Activated CD4-positive, alpha-beta T cell treated with anti-CD3 and anti-CD28 coated beads for 36 hours (primary cell): ENCODE results near the gene WDR91. TPM values are rescaled to one million over a fixed set of nuclear protein-coding genes. Genes with fewer than 3 reads are reported as not detected.

ENCODE experiments used
- ATAC-seq: fragments of 200-7000 bp; cut with Tn5 transposase; one replicate; pipeline ENCODE4 v1.10.0; 2021; ENCODE audit warnings: mild to moderate bottlenecking, moderate library complexity
- CTCF ChIA-PET: fragments of 350-600 bp; sonication (Branson Sonifier 250); formaldehyde crosslinking; loops from one replicate; lab custom pipeline; 2021; ENCODE audit warnings: antibody characterized with exemption; lab: Charles Lee
- POLR2A ChIA-PET: fragments of 350-600 bp; sonication (Branson Sonifier 250); formaldehyde crosslinking; loops from one replicate; lab custom pipeline; 2021; ENCODE audit warnings: antibody characterized with exemption, inconsistent platforms; lab: Charles Lee
- DNase-seq: peaks from one replicate; pipeline ENCODE4 v3.0.0-alpha.2; 2020
- H3K27ac Mint-ChIP-seq: one replicate; pipeline ENCODE4 v1.8.0; 2021; ENCODE audit warnings: mixed read lengths
- H3K27me3 Mint-ChIP-seq: one replicate; pipeline ENCODE4 v1.8.0; 2021; ENCODE audit warnings: mixed read lengths
- H3K36me3 Mint-ChIP-seq: one replicate; pipeline ENCODE4 v1.8.0; 2021; ENCODE audit warnings: low read depth, mixed read lengths
- H3K4me1 Mint-ChIP-seq: one replicate; pipeline ENCODE4 v1.8.0; 2021; ENCODE audit warnings: mixed read lengths
- H3K4me3 Mint-ChIP-seq: one replicate; pipeline ENCODE4 v1.8.0; 2021; ENCODE audit warnings: mild to moderate bottlenecking, moderate library complexity, mixed read lengths
- H3K9me3 Mint-ChIP-seq: one replicate; pipeline ENCODE4 v1.8.0; 2021; ENCODE audit warnings: low read depth, mixed read lengths
- intact Hi-C, 2 experiments: fragments of 100-400 bp; cut with DNase I in 1 of 2; cut with micrococcal nuclease in 1 of 2; formaldehyde crosslinking; loops; one replicate each; pipeline versions ENCODE4 v1.14.2 to v1.15.1; 2022 to 2024; cut with DNase I, micrococcal nuclease
- total RNA-seq, 2 experiments: library from RNA; stranded (reverse); gene quantifications; one replicate each; pipeline ENCODE4 v1.2.3, GENCODE V29; 2021

WDR91 gene
- 10 to 100 TPM; 11.8 to 12.0 TPM for total RNA-seq

GRCh38 chr7:135211179-135211945 is at the start of gene WDR91:
TSS of gene WDR91 (minus strand) at chr7:135211526. CDS start at chr7:135211502, 24 bp downstream.
- Mint-ChIP-seq H3K4me3 (peak within 1 kb of the TSS; percentile 89), H3K36me3 (peaks cover 5% of the 10 kb centered on the region), H3K27ac (peak within 1 kb of the TSS; percentile 96), H3K9me3 (no peaks in the 10 kb centered on the region), H3K27me3 (no peaks in the 10 kb centered on the region), H3K4me1 (peaks cover 39% of the 10 kb centered on the region)
- peak; percentile 98 for DNase-seq
- CTCF ChIA-PET = interaction anchor here (0.7 to 1.7 kb wide), 6 partner anchors 11 to 697 kb away, joined by 3 to 6 read pairs (median 3); no protein-coding TSS in a partner anchor
- ATAC-seq = peak; percentile 94
- POLR2A ChIA-PET = interaction anchor here (1.4 kb wide), 1 partner anchor 13 kb away, joined by 4 read pairs; no protein-coding TSS in a partner anchor
- intact Hi-C loops = loop anchor here (1.0 to 5.0 kb wide), 13 partner anchors 41 to 894 kb away; partner anchors contain the start of genes AGBL3 (in 2 of the 2), CNOT4 (in 2 of the 2), CYREN (in 2 of the 2) and AKR1B1 (in 1 of the 2)

- ATAC-seq (no peak), DNase-seq (no peak)
- Mint-ChIP-seq H3K9me3 (peaks cover 6% of the 10 kb centered on the region), H3K4me3 (no peak overlapping the region), H3K27ac (no peak overlapping the region), H3K27me3 (peaks cover 3% of the 10 kb centered on the region), H3K36me3 (no peaks in the 10 kb centered on the region), H3K4me1 (no peaks in the 10 kb centered on the region)
- ChIA-PET CTCF (interaction anchor here (0.6 to 0.8 kb wide), 3 partner anchors 20 to 75 kb away, joined by 3 read pairs; no protein-coding TSS in a partner anchor), POLR2A (no interaction called here)
- intact Hi-C loops = no loop called here
These were observed 49.1 kb upstream of the WDR91 start for GRCh38 chr7:135260470-135260869.

DNA sequence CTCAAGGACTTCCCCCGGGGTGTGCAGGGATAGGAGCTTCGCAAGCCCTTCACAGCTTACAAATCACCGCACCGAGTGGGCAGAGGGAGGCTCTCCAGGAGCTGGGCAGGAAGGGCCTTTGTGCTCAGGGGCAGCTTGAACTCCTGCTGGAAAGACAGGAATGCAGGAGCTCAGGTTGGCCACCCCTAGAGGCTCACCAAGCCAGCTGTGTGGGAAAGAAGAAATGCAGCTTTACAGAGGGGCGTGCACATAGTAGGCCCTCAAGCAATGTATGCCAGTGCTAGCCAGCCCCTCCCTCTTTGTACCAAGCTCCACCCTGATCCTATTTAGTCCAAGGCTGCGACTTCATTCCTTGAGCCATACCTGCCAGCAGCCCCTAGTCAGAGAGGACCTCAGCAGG is 48.4 kb upstream of the WDR91 start:
- H3K36me3 Mint-ChIP-seq = no peaks in the 10 kb centered on the region
- POLR2A ChIA-PET = no interaction called here

DNA sequence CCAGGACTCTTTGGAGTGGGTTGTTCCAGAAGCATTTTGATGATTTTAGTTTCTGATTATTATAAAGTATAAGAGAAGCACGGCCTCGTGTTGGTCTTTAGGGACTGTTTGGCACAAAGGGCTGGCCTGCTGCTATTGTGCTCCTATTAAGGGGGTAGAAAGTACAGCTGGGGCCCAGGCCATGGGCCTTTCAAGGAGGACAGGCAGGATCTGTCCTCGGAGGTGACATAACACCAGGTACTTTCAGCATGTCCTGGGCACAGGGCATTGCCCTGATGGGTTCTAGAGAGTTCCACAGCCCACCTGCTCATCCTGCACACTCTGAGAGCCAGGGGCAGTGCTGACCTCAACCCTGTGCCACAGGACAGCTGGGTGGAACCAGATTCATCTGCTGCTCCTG is 47.3 kb upstream of the WDR91 start:
- ATAC-seq (no peak), DNase-seq (no peak)
- Mint-ChIP-seq H3K27ac (no peak overlapping the region), H3K9me3 (peaks cover 3% of the 10 kb centered on the region), H3K4me1 (no peaks in the 10 kb centered on the region), H3K27me3 (peaks cover 3% of the 10 kb centered on the region), H3K4me3 (no peak overlapping the region), H3K36me3 (no peaks in the 10 kb centered on the region)
- CTCF ChIA-PET = interaction anchor here (1.0 kb wide), 1 partner anchor 17 kb away, joined by 3 read pairs; no protein-coding TSS in a partner anchor
- intact Hi-C loops = no loop called here
- POLR2A ChIA-PET = no interaction called here

More for the DNA sequence above, 48.4 kb upstream of the WDR91 start:
- intact Hi-C loops = no loop called here
- peaks cover 3% of the 10 kb centered on the region for H3K27me3 Mint-ChIP-seq
- no peaks in the 10 kb centered on the region for H3K4me1 Mint-ChIP-seq
- CTCF ChIA-PET = no interaction called here
- H3K9me3 Mint-ChIP-seq = peaks cover 3% of the 10 kb centered on the region
- ATAC-seq (no peak), DNase-seq (no peak)
- no peak overlapping the region for H3K4me3 Mint-ChIP-seq
- no peak overlapping the region for H3K27ac Mint-ChIP-seq

GRCh38 chr7:135257790-135258189 is 46.5 kb upstream of the WDR91 start:
- DNase-seq = no peak
- Mint-ChIP-seq H3K36me3 (no peaks in the 10 kb centered on the region), H3K9me3 (peaks cover 2% of the 10 kb centered on the region), H3K27me3 (peaks cover 2% of the 10 kb centered on the region), H3K27ac (no peak overlapping the region), H3K4me3 (no peak overlapping the region), H3K4me1 (no peaks in the 10 kb centered on the region)
- ATAC-seq = no peak
- CTCF ChIA-PET = interaction anchor here (1.1 kb wide), 1 partner anchor 126 kb away, joined by 3 read pairs; no protein-coding TSS in a partner anchor
- POLR2A ChIA-PET = no interaction called here
- intact Hi-C loops = no loop called here

DNA sequence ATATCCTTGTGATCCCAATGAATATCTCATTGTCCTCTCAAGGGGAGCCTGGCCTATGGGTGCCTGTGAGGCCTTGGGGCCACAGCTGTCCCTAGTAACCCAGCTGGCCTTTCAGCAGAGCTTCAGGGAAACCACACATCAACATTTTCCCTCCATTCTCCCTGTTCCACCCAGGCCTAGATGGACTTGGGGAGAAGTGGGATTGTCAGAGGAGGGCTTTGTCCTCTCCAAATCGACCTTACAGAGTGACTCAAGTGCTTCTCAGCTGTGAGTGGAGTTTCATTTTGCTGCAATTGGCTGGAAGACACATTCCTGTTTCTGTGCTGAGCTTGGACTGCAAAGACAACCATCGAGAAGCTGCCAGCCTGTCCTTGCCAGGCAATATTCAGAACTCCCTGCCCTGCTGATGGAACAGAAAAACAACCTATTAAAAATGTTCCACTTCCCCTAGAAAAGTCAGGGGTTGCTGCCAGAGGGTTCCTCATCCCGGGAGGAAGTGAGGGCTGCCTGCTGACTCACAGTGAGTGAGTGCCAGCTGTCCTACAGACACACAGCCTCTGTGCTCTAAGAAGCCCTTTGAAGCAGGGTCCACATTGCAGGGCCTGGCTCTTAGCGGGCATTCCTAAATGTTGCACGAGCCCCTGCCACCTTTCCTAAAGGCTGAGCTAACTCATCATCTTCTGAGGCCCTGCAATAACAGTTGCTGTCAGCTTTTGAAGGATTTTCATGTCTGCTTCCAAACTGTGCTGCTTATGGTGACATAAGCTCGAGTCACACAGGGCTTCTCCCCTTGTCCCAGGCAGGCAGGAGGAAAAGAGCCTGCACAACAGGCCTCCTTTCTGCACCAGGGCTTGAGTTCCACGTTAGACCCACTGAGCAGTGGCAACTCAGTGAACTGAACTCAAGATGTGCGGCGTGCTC is 42.8 kb upstream of the WDR91 start:
- intact Hi-C loops = no loop called here

GRCh38 chr7:135251496-135252391 is 40.4 kb upstream of the WDR91 start:
- H3K9me3 Mint-ChIP-seq = no peaks in the 10 kb centered on the region
- DNase-seq (peak; percentile 46), ATAC-seq (peak; percentile 83)
- intact Hi-C loops = no loop called here
- peaks cover 15% of the 10 kb centered on the region for H3K4me1 Mint-ChIP-seq
- no peaks in the 10 kb centered on the region for H3K27me3 Mint-ChIP-seq
- H3K4me3 Mint-ChIP-seq = no peak overlapping the region
- POLR2A ChIA-PET = interaction anchor here (0.6 kb wide), 2 partner anchors 38 to 112 kb away, joined by 3 to 4 read pairs; no protein-coding TSS in a partner anchor
- H3K36me3 Mint-ChIP-seq = no peaks in the 10 kb centered on the region
- CTCF ChIA-PET = no interaction called here
- peak overlapping the region; percentile 69 for H3K27ac Mint-ChIP-seq

More for the DNA sequence above, 42.8 kb upstream of the WDR91 start:
- POLR2A ChIA-PET = interaction anchor here (0.7 kb wide), 1 partner anchor 84 kb away, joined by 4 read pairs; the partner anchor contains the start of gene CYREN
- no peaks in the 10 kb centered on the region for H3K9me3 Mint-ChIP-seq
- no peak overlapping the region for H3K27ac Mint-ChIP-seq
- DNase-seq = no peak
- H3K36me3 Mint-ChIP-seq = no peaks in the 10 kb centered on the region
- no peak for ATAC-seq
- peaks cover 15% of the 10 kb centered on the region for H3K4me1 Mint-ChIP-seq
- H3K4me3 Mint-ChIP-seq = no peak overlapping the region
- CTCF ChIA-PET = interaction anchor here (0.6 to 2.2 kb wide), 3 partner anchors 20 to 59 kb away, joined by 3 to 6 read pairs (median 3); no protein-coding TSS in a partner anchor
- no peaks in the 10 kb centered on the region for H3K27me3 Mint-ChIP-seq

DNA sequence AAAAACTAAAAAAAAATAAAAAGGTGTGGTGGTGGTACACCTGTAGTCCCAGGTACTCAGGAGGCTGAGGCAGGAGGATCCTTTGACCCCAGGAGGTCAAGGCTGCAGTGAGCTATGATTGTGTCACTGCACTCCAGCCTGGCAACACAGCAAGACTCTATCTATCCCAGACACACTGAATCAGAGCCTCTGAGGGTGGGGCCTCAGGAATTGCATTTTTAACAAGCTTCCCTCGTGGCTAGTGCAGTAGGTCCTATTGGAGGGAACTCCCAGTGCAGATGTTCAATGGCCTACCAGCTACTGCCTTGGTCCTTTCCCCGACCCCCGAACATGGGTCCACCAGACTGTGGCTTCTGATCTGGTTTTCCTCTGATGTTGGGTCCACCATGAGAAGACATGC is 37.2 kb upstream of the WDR91 start:
- H3K27ac Mint-ChIP-seq = no peak overlapping the region
- intact Hi-C loops = no loop called here
- DNase-seq (no peak), ATAC-seq (no peak)
- H3K9me3 Mint-ChIP-seq = no peaks in the 10 kb centered on the region
- H3K4me3 Mint-ChIP-seq = no peak overlapping the region
- no peaks in the 10 kb centered on the region for H3K27me3 Mint-ChIP-seq
- H3K36me3 Mint-ChIP-seq = no peaks in the 10 kb centered on the region
- CTCF ChIA-PET = no interaction called here
- POLR2A ChIA-PET = no interaction called here
- H3K4me1 Mint-ChIP-seq = peaks cover 15% of the 10 kb centered on the region

- Mint-ChIP-seq H3K4me3 (no peak overlapping the region), H3K4me1 (peaks cover 15% of the 10 kb centered on the region), H3K9me3 (no peaks in the 10 kb centered on the region), H3K27ac (no peak overlapping the region), H3K36me3 (no peaks in the 10 kb centered on the region), H3K27me3 (no peaks in the 10 kb centered on the region)
- ATAC-seq (no peak), DNase-seq (no peak)
- intact Hi-C loops = no loop called here
- POLR2A ChIA-PET = no interaction called here
- CTCF ChIA-PET = interaction anchor here (0.6 kb wide), 1 partner anchor 15 kb away, joined by 3 read pairs; no protein-coding TSS in a partner anchor
These were observed 36.6 kb upstream of the WDR91 start for GRCh38 chr7:135247746-135248471.
